ENCODE results near the gene AHCYL1.
"Not testable (repeated sequence)": the region's sequence is repeated elsewhere in the genome, so short reads cannot be mapped to it uniquely, and the experiment has no call there.

The AHCYL1 gene

GRCh38 chr1:109984456-109985246 is at the start of gene AHCYL1:
TSS of gene AHCYL1 (plus strand) at chr1:109984765. CDS start at chr1:109985053, 288 bp downstream.
- in situ Hi-C loops (cut with MboI; ENCODE audit: low sequenced_read_pairs): no loop called here

- in situ Hi-C loops (cut with MboI; ENCODE audit: low sequenced_read_pairs): no loop called here
Measured at GRCh38 chr1:109935451-109935900, 49.1 kb upstream of the AHCYL1 start.

GRCh38 chr1:109937738-109938137 is 46.8 kb upstream of the AHCYL1 start:
- in situ Hi-C loops (cut with MboI; ENCODE audit: low sequenced_read_pairs): no loop called here

GRCh38 chr1:109938556-109938955 is 46.0 kb upstream of the AHCYL1 start:
- in situ Hi-C loops (cut with MboI; ENCODE audit: low sequenced_read_pairs): no loop called here

- in situ Hi-C loops (cut with MboI; ENCODE audit: low sequenced_read_pairs): no loop called here
Measured at GRCh38 chr1:109942434-109942833, 42.1 kb upstream of the AHCYL1 start.

GRCh38 chr1:109944541-109944940 is 40.0 kb upstream of the AHCYL1 start:
- in situ Hi-C loops (cut with MboI; ENCODE audit: low sequenced_read_pairs): no loop called here

- in situ Hi-C loops (cut with MboI; ENCODE audit: low sequenced_read_pairs): no loop called here
Measured at GRCh38 chr1:109946511-109946910, 38.1 kb upstream of the AHCYL1 start.

- in situ Hi-C loops (cut with MboI; ENCODE audit: low sequenced_read_pairs): no loop called here
Measured at GRCh38 chr1:109947582-109948284, 36.8 kb upstream of the AHCYL1 start.

- in situ Hi-C loops (cut with MboI; ENCODE audit: low sequenced_read_pairs): no loop called here
Measured at GRCh38 chr1:109948285-109948630, 36.3 kb upstream of the AHCYL1 start.

- in situ Hi-C loops (cut with MboI; ENCODE audit: low sequenced_read_pairs): no loop called here
Measured at GRCh38 chr1:109950038-109950437, 34.5 kb upstream of the AHCYL1 start.

- in situ Hi-C loops (cut with MboI; ENCODE audit: low sequenced_read_pairs): no loop called here
Measured at GRCh38 chr1:109950509-109950908, 34.1 kb upstream of the AHCYL1 start.

GRCh38 chr1:109951501-109951900 is 33.1 kb upstream of the AHCYL1 start:
- in situ Hi-C loops (cut with MboI; ENCODE audit: low sequenced_read_pairs): not testable (repeated sequence)

GRCh38 chr1:109954041-109954512 is 30.5 kb upstream of the AHCYL1 start:
- in situ Hi-C loops (cut with MboI; ENCODE audit: low sequenced_read_pairs): no loop called here

GRCh38 chr1:109959632-109959973 is 25.0 kb upstream of the AHCYL1 start:
- in situ Hi-C loops (cut with MboI; ENCODE audit: low sequenced_read_pairs): no loop called here

GRCh38 chr1:109959974-109960744 is 24.4 kb upstream of the AHCYL1 start:
- in situ Hi-C loops (cut with MboI; ENCODE audit: low sequenced_read_pairs): no loop called here

GRCh38 chr1:109960745-109961094 is 23.8 kb upstream of the AHCYL1 start:
- in situ Hi-C loops (cut with MboI; ENCODE audit: low sequenced_read_pairs): no loop called here

GRCh38 chr1:109963864-109964263 is 20.7 kb upstream of the AHCYL1 start:
- in situ Hi-C loops (cut with MboI; ENCODE audit: low sequenced_read_pairs): no loop called here

- in situ Hi-C loops (cut with MboI; ENCODE audit: low sequenced_read_pairs): no loop called here
Measured at GRCh38 chr1:109969146-109969829, 15.3 kb upstream of the AHCYL1 start.

- in situ Hi-C loops (cut with MboI; ENCODE audit: low sequenced_read_pairs): no loop called here
Measured at GRCh38 chr1:109969907-109970306, 14.7 kb upstream of the AHCYL1 start.

- in situ Hi-C loops (cut with MboI; ENCODE audit: low sequenced_read_pairs): no loop called here
Measured at GRCh38 chr1:109971559-109971958, 13.0 kb upstream of the AHCYL1 start.

- in situ Hi-C loops (cut with MboI; ENCODE audit: low sequenced_read_pairs): no loop called here
Measured at GRCh38 chr1:109974191-109974590, 10.4 kb upstream of the AHCYL1 start.
